NCI-H1694 treated with DMSO at 0.1 percent for 48 hours (cell line): ENCODE measurements around the gene UBAC2.

ENCODE experiments used
- DNase-seq: peaks from one replicate; lab custom pipeline; 2025; lab: John Stamatoyannopoulos, UW

Gene UBAC2

GRCh38 chr13:99340638-99341037 is 140.0 kb downstream of the UBAC2 start:
- no peak for DNase-seq

GRCh38 chr13:99341969-99342722 is 141.5 kb downstream of the UBAC2 start:
- no peak for DNase-seq

- DNase-seq, result no peak
These were observed 142.2 kb downstream of the UBAC2 start for GRCh38 chr13:99342723-99343315.

- DNase-seq, result no peak
These were observed 144.1 kb downstream of the UBAC2 start for GRCh38 chr13:99344610-99345208.

GRCh38 chr13:99345345-99345744 is 144.7 kb downstream of the UBAC2 start:
- no peak for DNase-seq

GRCh38 chr13:99346335-99347042 is 145.8 kb downstream of the UBAC2 start:
- peak; percentile 83 for DNase-seq

- DNase-seq, result no peak
These were observed 146.8 kb downstream of the UBAC2 start for GRCh38 chr13:99347335-99347878.

GRCh38 chr13:99347911-99348451 is 147.3 kb downstream of the UBAC2 start:
- no peak for DNase-seq

GRCh38 chr13:99350191-99350590 is 149.5 kb downstream of the UBAC2 start:
- DNase-seq, result no peak

- no peak for DNase-seq
These were observed 151.1 kb downstream of the UBAC2 start for GRCh38 chr13:99351772-99352171.

GRCh38 chr13:99352351-99353245 is 151.9 kb downstream of the UBAC2 start:
- DNase-seq, result no peak

GRCh38 chr13:99353246-99353600 is 152.6 kb downstream of the UBAC2 start:
- no peak for DNase-seq

GRCh38 chr13:99353836-99354235 is 153.2 kb downstream of the UBAC2 start:
- no peak for DNase-seq

GRCh38 chr13:99354371-99354951 is 153.8 kb downstream of the UBAC2 start:
- no peak for DNase-seq

GRCh38 chr13:99355267-99356011 is 154.8 kb downstream of the UBAC2 start:
- no peak for DNase-seq

- no peak for DNase-seq
These were observed 155.3 kb downstream of the UBAC2 start for GRCh38 chr13:99356012-99356261.

- no peak for DNase-seq
These were observed 155.8 kb downstream of the UBAC2 start for GRCh38 chr13:99356262-99357091.

- DNase-seq, result no peak
These were observed 156.5 kb downstream of the UBAC2 start for GRCh38 chr13:99357131-99357596.

GRCh38 chr13:99357941-99358340 is 157.3 kb downstream of the UBAC2 start:
- no peak for DNase-seq
